CD8-positive, alpha-beta memory T cell (primary cell): ENCODE measurements around the gene RUFY4. TPM values are rescaled to one million over a fixed set of nuclear protein-coding genes. Genes with fewer than 3 reads are reported as not detected.

Experiments
- CTCF ChIA-PET: fragments of 350-600 bp; sonication (Branson Sonifier 250); formaldehyde crosslinking; loops from one replicate; lab custom pipeline; 2021; ENCODE audit warnings: antibody characterized with exemption; lab: Charles Lee
- POLR2A ChIA-PET: fragments of 350-600 bp; sonication (Branson Sonifier 250); formaldehyde crosslinking; loops from one replicate; lab custom pipeline; 2021; ENCODE audit warnings: antibody characterized with exemption; lab: Charles Lee
- DNase-seq, 5 donors: peaks; one replicate each; pipeline versions ENCODE4 v3.0.0 to v3.0.0-alpha.2; 2020 to 2022; ENCODE audit warnings: mixed read lengths in 1 of 5
- H3K27ac ChIP-seq: one replicate; pipeline ENCODE4 v1.7.0; 2013; ENCODE audit warnings: low read depth, mild to moderate bottlenecking, low read length, moderate library complexity
- H3K27me3 ChIP-seq: 2 replicates; pipeline ENCODE4 v1.7.0; 2013; ENCODE audit warnings: low read length, mild to moderate bottlenecking; ENCODE audit not compliant: insufficient read depth, poor library complexity, severe bottlenecking
- H3K36me3 ChIP-seq: 2 replicates; pipeline ENCODE4 v1.7.0; 2013; ENCODE audit warnings: mild to moderate bottlenecking, low read length, moderate library complexity; ENCODE audit not compliant: insufficient read depth
- H3K4me1 ChIP-seq: 2 replicates; pipeline ENCODE4 v1.7.0; 2013; ENCODE audit warnings: mild to moderate bottlenecking, low read length, moderate library complexity; ENCODE audit not compliant: insufficient read depth
- H3K4me3 ChIP-seq: 2 replicates; pipeline ENCODE4 v1.7.0; 2013; ENCODE audit warnings: mild to moderate bottlenecking, low read length
- H3K9me3 ChIP-seq: 2 replicates; pipeline ENCODE4 v1.7.0; 2013; ENCODE audit warnings: mild to moderate bottlenecking, low read length
- H3K27ac Mint-ChIP-seq, 8 donors: one replicate each; pipeline ENCODE4 v1.8.0; 2020 to 2021; ENCODE audit warnings: mixed read lengths in 8 of 8, mild to moderate bottlenecking in 6 of 8, inconsistent platforms in 3 of 8, moderate library complexity in 3 of 8
- H3K27me3 Mint-ChIP-seq, 2 donors: one replicate each; pipeline ENCODE4 v1.8.0; 2020 to 2021; ENCODE audit warnings: mixed read lengths in 2 of 2, mild to moderate bottlenecking in 1 of 2, moderate library complexity in 1 of 2
- H3K36me3 Mint-ChIP-seq, 3 donors: one replicate each; pipeline ENCODE4 v1.8.0; 2020 to 2021; ENCODE audit warnings: mixed read lengths in 3 of 3, inconsistent platforms in 1 of 3, mild to moderate bottlenecking in 1 of 3
- H3K4me1 Mint-ChIP-seq, 3 donors: one replicate each; pipeline ENCODE4 v1.8.0; 2020 to 2021; ENCODE audit warnings: mixed read lengths in 3 of 3, inconsistent platforms in 1 of 3, mild to moderate bottlenecking in 1 of 3
- H3K4me3 Mint-ChIP-seq, 7 donors: one replicate each; pipeline ENCODE4 v1.8.0; 2020 to 2021; ENCODE audit warnings: mixed read lengths in 7 of 7, mild to moderate bottlenecking in 6 of 7, moderate library complexity in 4 of 7, inconsistent platforms in 2 of 7
- H3K9me3 Mint-ChIP-seq, 5 donors: one replicate each; pipeline ENCODE4 v1.8.0; 2020 to 2022; ENCODE audit warnings: mixed read lengths in 5 of 5, mild to moderate bottlenecking in 3 of 5, moderate library complexity in 2 of 5, inconsistent platforms in 1 of 5
- polyA plus RNA-seq: library from polyadenylated mRNA; unstranded; fragments of 300-500 nt; fragmentation: Illumina TruSeq; gene quantifications from one replicate; pipeline ENCODE4 v1.2.3, GENCODE V29; 2021
- total RNA-seq, 2 experiments: library from RNA; stranded (reverse); gene quantifications; one replicate each; pipeline ENCODE4 v1.2.3, GENCODE V29; 2021

Gene RUFY4
- total and polyA plus RNA-seq, 3 experiments from 2014 or later = not detected

DNA sequence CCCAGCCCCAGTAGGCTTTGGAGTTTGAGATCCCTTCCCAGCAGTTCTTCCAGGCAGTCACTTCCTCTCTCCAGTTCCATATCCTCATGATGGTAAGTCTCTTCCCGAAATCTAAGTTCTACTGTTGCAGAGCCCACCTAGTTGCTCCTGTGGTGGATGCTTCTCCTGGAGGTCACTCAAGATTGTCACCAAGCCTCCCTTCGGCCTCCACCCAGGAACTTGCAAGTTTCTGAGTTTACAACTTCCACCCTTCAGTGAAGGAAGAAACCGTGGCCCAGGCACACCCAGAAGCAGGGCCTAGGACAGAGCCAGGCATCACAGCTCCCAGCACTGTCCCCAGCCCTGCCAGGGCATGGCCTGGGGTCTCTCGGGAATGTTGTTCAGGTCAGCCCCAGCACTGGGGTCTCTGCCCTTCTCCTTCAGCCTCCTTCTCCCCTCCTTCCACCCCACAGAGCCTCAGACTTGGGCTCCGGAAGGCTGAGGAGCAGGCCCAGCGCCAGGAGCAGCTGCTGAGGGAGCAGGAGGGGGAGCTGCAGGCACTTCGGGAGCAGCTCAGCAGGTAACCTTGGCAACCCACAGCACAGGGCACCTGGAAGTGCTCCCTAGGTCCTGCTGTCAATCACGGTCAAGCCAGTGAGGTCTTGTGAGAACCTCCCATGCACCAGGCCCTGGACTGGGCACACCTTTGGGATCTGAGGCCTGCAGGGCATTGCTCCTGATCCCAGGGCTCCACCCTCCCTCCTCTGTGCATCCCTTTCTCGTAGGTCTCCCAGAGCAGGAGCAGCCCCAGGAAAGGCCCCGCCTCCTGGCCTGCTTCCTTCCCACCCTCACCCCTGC is 7.1 kb downstream of the RUFY4 start:
- POLR2A ChIA-PET = no interaction called here
- Mint-ChIP-seq H3K27ac (peak overlapping the region in 1 of 8 donors; percentile 90), H3K9me3 (no peaks in the 10 kb centered on the region), H3K4me3 (no peak overlapping the region), H3K4me1 (no peaks in the 10 kb centered on the region), H3K27me3 (peaks cover 6 to 8% of the 10 kb centered on the region in 2 donors), H3K36me3 (no peaks in the 10 kb centered on the region)
- DNase-seq = no peak
- H3K4me1 ChIP-seq = no peaks in the 10 kb centered on the region
- H3K9me3 ChIP-seq = no peaks in the 10 kb centered on the region
- no peak overlapping the region for H3K4me3 ChIP-seq
- H3K27ac ChIP-seq = no peak overlapping the region
- CTCF ChIA-PET = no interaction called here
- no peaks in the 10 kb centered on the region for H3K27me3 ChIP-seq
- H3K36me3 ChIP-seq = no peaks in the 10 kb centered on the region

DNA sequence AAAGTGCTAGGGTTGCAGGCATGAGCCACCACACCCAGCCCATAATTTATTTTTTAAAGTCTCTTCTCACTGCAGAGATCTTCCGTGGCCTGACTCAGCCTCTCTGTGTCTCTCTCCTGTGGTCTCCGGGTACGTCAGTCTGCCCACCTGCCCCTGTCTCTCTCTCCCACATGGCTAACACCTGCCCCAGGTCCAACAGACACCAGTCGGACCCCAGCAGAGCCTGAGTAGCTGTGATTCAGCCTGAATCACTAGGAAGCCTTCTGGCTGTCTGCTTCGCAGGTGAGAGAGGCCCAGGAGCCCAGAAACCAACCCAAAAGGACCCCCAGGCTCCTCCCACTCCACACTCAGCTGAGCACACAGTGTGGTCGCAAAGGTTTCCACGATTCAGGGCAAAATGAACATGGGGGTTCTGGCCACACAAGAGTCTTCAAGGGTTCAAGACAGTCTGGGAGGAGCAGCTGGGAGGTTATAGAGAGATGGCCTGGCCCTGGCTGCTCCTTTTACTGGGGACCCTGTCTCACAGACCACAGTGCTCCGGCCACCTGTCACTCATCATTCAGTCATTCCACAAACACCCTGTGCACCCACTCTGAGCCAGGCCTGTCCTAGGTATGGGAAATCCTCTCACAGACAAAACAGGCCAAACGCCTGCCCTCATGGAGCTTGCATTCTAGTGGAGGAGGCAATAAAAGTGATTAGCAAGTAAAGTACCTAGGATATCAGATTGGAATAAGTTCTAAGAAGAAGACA is 8.6 kb downstream of the RUFY4 start:
- Mint-ChIP-seq H3K4me3 (no peak overlapping the region), H3K27ac (no peak overlapping the region), H3K4me1 (no peaks in the 10 kb centered on the region), H3K9me3 (no peaks in the 10 kb centered on the region), H3K36me3 (no peaks in the 10 kb centered on the region), H3K27me3 (peaks cover 9 to 11% of the 10 kb centered on the region in 2 donors)
- no peaks in the 10 kb centered on the region for H3K36me3 ChIP-seq
- H3K27ac ChIP-seq = no peak overlapping the region
- H3K4me1 ChIP-seq = no peaks in the 10 kb centered on the region
- no peak overlapping the region for H3K4me3 ChIP-seq
- ChIA-PET POLR2A (no interaction called here), CTCF (no interaction called here)
- no peaks in the 10 kb centered on the region for H3K27me3 ChIP-seq
- H3K9me3 ChIP-seq = no peaks in the 10 kb centered on the region
- no peak for DNase-seq

DNA sequence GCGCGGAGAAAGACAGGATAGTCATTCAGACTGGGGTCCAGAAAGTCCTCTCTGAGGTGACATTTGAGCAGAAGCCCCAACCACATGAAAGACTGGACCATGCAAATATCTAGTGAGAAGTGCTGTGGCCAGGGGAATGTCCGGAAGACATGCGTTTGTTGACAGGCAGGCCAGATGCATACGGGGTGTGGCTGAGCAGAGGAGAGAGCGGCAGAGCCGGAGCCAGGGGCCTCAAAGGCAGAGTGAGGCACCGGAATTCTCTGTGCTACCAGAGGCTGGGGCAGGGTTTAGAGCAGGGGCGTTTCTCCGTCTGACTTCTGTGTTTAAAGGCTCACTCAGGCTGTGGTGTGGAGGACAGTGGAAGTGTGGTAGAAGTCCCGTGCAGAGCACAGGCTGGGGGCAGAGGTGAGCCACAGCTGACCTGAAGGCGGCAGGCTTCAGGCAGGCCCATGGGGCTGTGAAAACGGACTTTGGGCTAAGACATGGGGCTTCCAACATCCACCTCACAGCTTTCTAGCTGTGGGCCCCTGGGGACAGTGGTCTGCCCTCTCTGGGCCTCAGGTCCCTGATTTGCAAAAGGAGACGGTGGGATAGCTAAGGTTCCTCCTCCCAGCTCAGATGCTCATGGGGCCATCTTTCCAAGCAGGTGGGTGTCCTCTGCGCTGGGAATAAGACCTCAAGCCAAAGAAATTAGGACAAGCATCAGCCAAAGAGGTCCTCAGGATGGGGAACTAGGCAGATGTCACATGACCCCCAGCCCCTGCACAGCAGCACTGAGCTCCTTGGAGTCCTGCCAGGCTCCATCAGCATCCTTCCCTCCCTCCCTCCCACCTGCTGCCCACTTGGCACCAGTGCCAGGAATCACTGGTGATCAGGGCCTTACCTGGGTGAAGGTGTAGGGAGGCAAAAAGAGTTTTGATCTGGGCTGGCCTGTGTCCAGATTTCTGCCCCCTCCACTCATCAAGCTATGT is 11.2 kb downstream of the RUFY4 start:
- Histone ChIP-seq H3K4me3 (no peak overlapping the region), H3K9me3 (no peaks in the 10 kb centered on the region), H3K36me3 (no peaks in the 10 kb centered on the region), H3K27ac (no peak overlapping the region), H3K27me3 (no peaks in the 10 kb centered on the region), H3K4me1 (no peaks in the 10 kb centered on the region)
- CTCF ChIA-PET = interaction anchor here (1.0 kb wide), 1 partner anchor 11 kb away, joined by 7 read pairs; the partner anchor contains the start of gene RUFY4
- Mint-ChIP-seq H3K4me1 (no peaks in the 10 kb centered on the region), H3K4me3 (no peak overlapping the region), H3K9me3 (peaks cover 0 to 3% (median 0%) of the 10 kb centered on the region in 5 donors), H3K27me3 (peaks cover 7 to 12% of the 10 kb centered on the region in 2 donors), H3K36me3 (no peaks in the 10 kb centered on the region), H3K27ac (no peak overlapping the region)
- no peak for DNase-seq
- POLR2A ChIA-PET = no interaction called here

DNA sequence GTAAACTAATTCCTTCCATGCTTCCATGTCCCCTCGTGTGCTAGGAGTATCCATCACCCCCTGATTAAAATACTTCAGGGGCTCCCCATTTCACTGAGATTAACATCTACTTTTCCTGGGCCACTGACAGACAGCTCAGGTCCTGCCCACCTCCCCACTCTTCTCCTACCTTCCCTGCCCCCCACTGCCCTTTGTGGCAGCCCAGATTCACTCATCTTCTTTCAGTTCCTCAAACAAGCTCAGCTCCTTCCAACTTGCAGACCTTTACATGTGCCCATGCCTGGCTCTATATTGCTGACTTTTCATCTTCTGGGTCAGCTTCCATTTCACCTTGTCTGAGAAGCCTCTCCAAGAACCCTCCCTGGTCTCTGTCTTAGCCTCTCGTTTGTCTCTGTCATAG is 12.0 kb downstream of the RUFY4 start:
- Histone ChIP-seq H3K4me3 (no peak overlapping the region), H3K36me3 (no peaks in the 10 kb centered on the region), H3K9me3 (no peaks in the 10 kb centered on the region), H3K4me1 (no peaks in the 10 kb centered on the region), H3K27me3 (no peaks in the 10 kb centered on the region), H3K27ac (no peak overlapping the region)
- Mint-ChIP-seq H3K27me3 (peaks cover 7 to 14% of the 10 kb centered on the region in 2 donors), H3K4me3 (no peak overlapping the region), H3K27ac (no peak overlapping the region), H3K4me1 (no peaks in the 10 kb centered on the region), H3K9me3 (peaks cover 1 to 9% (median 5%) of the 10 kb centered on the region in 5 donors), H3K36me3 (no peaks in the 10 kb centered on the region)
- no peak for DNase-seq
- ChIA-PET CTCF (no interaction called here), POLR2A (no interaction called here)

DNA sequence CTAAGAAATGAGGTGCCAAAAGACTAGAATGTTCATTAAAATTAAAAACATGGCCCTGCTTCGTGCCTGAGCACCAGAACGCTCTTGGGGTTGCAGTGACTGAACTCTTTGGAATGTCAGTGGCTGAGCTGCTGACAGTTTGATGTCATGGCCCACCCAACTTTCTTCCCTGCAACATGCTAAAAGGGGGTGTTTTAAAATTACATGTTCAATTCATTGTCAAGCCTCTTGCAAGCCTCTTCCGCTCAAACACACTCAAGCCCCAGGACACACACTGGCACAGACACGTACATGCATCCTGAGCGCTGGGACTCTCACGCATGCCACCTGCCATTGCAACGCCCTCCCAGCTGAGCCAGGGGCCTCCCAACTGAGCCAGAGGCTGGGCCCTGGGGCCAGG is 12.6 kb downstream of the RUFY4 start:
- H3K27me3 ChIP-seq = no peaks in the 10 kb centered on the region
- H3K27ac Mint-ChIP-seq = no peak overlapping the region
- peaks cover 8 to 15% (median 11%) of the 10 kb centered on the region in 5 donors for H3K9me3 Mint-ChIP-seq
- H3K27me3 Mint-ChIP-seq = peaks cover 7 to 21% of the 10 kb centered on the region in 2 donors
- no peaks in the 10 kb centered on the region for H3K36me3 ChIP-seq
- H3K27ac ChIP-seq = no peak overlapping the region
- CTCF ChIA-PET = no interaction called here
- no peaks in the 10 kb centered on the region for H3K4me1 Mint-ChIP-seq
- H3K9me3 ChIP-seq = no peaks in the 10 kb centered on the region
- no peak for DNase-seq
- POLR2A ChIA-PET = no interaction called here
- no peak overlapping the region for H3K4me3 Mint-ChIP-seq
- H3K4me3 ChIP-seq = no peak overlapping the region
- H3K36me3 Mint-ChIP-seq = peaks cover 2 to 5% (median 3%) of the 10 kb centered on the region in 3 donors
- H3K4me1 ChIP-seq = no peaks in the 10 kb centered on the region

DNA sequence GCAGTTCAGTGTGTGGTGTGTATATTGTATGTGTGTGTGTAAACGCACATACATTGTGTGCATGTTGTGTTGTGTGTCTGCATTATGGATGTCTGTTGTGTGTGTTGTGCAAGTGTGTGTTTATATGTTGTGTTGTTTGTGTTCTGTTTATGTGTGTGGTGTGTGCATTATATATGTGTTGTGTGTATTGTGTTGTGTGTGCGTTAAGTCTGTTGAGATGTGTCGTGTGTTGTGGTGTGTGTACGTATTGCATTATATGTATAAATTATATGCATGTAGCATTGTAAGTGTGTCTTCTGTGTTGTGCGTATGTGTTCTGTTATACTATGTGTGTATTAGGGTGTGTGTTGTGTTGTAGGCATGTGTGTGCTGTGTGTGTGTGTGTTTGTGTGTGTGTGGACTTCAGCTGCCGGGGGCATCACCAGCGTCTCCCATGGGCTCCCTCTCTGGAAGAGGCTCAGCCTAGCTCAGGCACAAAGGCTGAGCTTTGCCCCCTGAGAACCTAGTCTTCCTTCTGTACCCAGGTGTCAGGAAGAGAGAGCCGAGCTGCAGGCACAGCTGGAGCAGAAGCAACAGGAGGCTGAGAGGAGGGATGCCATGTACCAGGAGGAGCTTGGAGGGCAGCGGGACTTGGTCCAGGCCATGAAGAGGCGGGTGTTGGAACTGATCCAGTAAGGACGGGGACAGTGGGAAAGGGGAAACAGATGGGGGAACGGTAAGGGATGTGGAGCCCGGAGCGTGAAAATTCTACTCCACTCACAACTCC is 13.7 kb downstream of the RUFY4 start:
- Histone ChIP-seq H3K4me1 (no peaks in the 10 kb centered on the region), H3K27me3 (no peaks in the 10 kb centered on the region), H3K9me3 (no peaks in the 10 kb centered on the region), H3K27ac (no peak overlapping the region), H3K36me3 (no peaks in the 10 kb centered on the region), H3K4me3 (no peak overlapping the region)
- no peak overlapping the region for H3K4me3 Mint-ChIP-seq
- peaks cover 8 to 15% (median 12%) of the 10 kb centered on the region in 5 donors for H3K9me3 Mint-ChIP-seq
- POLR2A ChIA-PET = no interaction called here
- H3K36me3 Mint-ChIP-seq = peaks cover 2 to 5% (median 3%) of the 10 kb centered on the region in 3 donors
- DNase-seq = no peak
- H3K27me3 Mint-ChIP-seq = peaks cover 7 to 21% of the 10 kb centered on the region in 2 donors
- CTCF ChIA-PET = no interaction called here
- no peak overlapping the region for H3K27ac Mint-ChIP-seq
- H3K4me1 Mint-ChIP-seq = no peaks in the 10 kb centered on the region

DNA sequence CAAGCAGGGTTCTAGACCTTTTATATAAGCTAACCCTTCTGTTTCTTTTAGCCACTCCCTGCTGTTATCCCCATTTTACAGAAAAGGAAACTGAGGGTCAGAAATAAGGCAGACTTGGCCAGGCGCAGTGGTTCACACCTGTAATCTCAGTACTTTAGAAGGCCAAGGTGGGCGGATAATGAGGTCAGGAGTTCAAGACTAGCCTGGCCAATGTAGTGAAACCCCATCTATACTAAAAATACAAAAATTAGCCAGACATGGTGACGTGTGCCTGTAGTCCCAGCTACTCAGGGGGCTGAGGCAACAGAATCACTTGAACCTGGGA is 14.3 kb downstream of the RUFY4 start:
- no peaks in the 10 kb centered on the region for H3K4me1 Mint-ChIP-seq
- no peak overlapping the region for H3K27ac Mint-ChIP-seq
- peaks cover 5 to 21% of the 10 kb centered on the region in 2 donors for H3K27me3 Mint-ChIP-seq
- H3K9me3 Mint-ChIP-seq = peaks cover 8 to 15% (median 12%) of the 10 kb centered on the region in 5 donors
- ChIA-PET POLR2A (no interaction called here), CTCF (no interaction called here)
- no peak overlapping the region for H3K4me3 Mint-ChIP-seq
- H3K4me1 ChIP-seq = no peaks in the 10 kb centered on the region
- H3K36me3 Mint-ChIP-seq = peaks cover 2 to 5% (median 3%) of the 10 kb centered on the region in 3 donors
- no peaks in the 10 kb centered on the region for H3K36me3 ChIP-seq
- H3K4me3 ChIP-seq = no peak overlapping the region
- no peak for DNase-seq
- H3K27me3 ChIP-seq = no peaks in the 10 kb centered on the region
- H3K9me3 ChIP-seq = no peaks in the 10 kb centered on the region
- no peak overlapping the region for H3K27ac ChIP-seq
